CD4-positive, alpha-beta T cell (primary cell): Measurements from ENCODE around the gene NYNRIN. TPM values are rescaled to one million over a fixed set of nuclear protein-coding genes. Genes with fewer than 3 reads are reported as not detected.

Experiments
- ATAC-seq: fragments of 200-7000 bp; cut with Tn5 transposase; one replicate; pipeline ENCODE4 v1.10.0; 2022; ENCODE audit warnings: mild to moderate bottlenecking; ENCODE audit not compliant: poor library complexity
- CTCF ChIA-PET: fragments of 350-600 bp; sonication (Branson Sonifier 250); formaldehyde crosslinking; loops from one replicate; lab custom pipeline; 2021; ENCODE audit warnings: antibody characterized with exemption, inconsistent platforms; lab: Charles Lee
- POLR2A ChIA-PET: fragments of 350-600 bp; sonication (Branson Sonifier 250); formaldehyde crosslinking; loops from one replicate; lab custom pipeline; 2021; ENCODE audit warnings: antibody characterized with exemption, inconsistent platforms; lab: Charles Lee
- DNase-seq, 14 experiments: peaks; one replicate each; pipeline ENCODE4 v3.0.0-alpha.2; 2013 to 2020; ENCODE audit warnings: mixed read lengths in 2 of 14
- H3K27ac ChIP-seq, 2 donors: one replicate each; pipeline versions ENCODE4 v1.5.1 to v1.7.0; 2013; ENCODE audit warnings: low read length in 2 of 2, low read depth in 1 of 2, mild to moderate bottlenecking in 1 of 2
- H3K27me3 ChIP-seq, 2 experiments: 1 replicate in 1 of 2; 2 replicates in 1 of 2; pipeline versions ENCODE4 v1.6.1 to v1.7.0; 2013; ENCODE audit warnings: low read length in 2 of 2, control low read depth in 1 of 2, mild to moderate bottlenecking in 1 of 2, moderate library complexity in 1 of 2; ENCODE audit not compliant: insufficient read depth in 2 of 2, control insufficient read depth in 1 of 2
- H3K36me3 ChIP-seq: one replicate; pipeline ENCODE4 v1.6.1; 2013; ENCODE audit warnings: low read length, control low read depth; ENCODE audit not compliant: insufficient read depth
- H3K4me1 ChIP-seq: one replicate; pipeline ENCODE4 v1.6.1; 2013; ENCODE audit warnings: low read length, control low read depth; ENCODE audit not compliant: insufficient read depth
- H3K4me3 ChIP-seq: one replicate; pipeline ENCODE4 v1.5.1; 2013; ENCODE audit warnings: mild to moderate bottlenecking, low read length, moderate library complexity
- H3K9me3 ChIP-seq, 2 experiments: 1 replicate in 1 of 2; 2 replicates in 1 of 2; pipeline versions ENCODE4 v1.6.1 to v1.7.0; 2013; ENCODE audit warnings: low read length in 2 of 2, mild to moderate bottlenecking in 2 of 2, control low read depth in 1 of 2, moderate library complexity in 1 of 2; ENCODE audit not compliant: control insufficient read depth in 1 of 2, insufficient read depth in 1 of 2
- H3K27ac Mint-ChIP-seq: one replicate; pipeline ENCODE4 v1.8.0; 2020; ENCODE audit warnings: mixed read lengths
- H3K27me3 Mint-ChIP-seq: one replicate; pipeline ENCODE4 v1.8.0; 2021; ENCODE audit warnings: mixed read lengths
- H3K36me3 Mint-ChIP-seq: one replicate; pipeline ENCODE4 v1.8.0; 2021; ENCODE audit warnings: low read depth, mixed read lengths
- H3K4me1 Mint-ChIP-seq: one replicate; pipeline ENCODE4 v1.8.0; 2021; ENCODE audit warnings: low read depth, mixed read lengths
- H3K4me3 Mint-ChIP-seq: one replicate; pipeline ENCODE4 v1.8.0; 2020; ENCODE audit warnings: mild to moderate bottlenecking, mixed read lengths
- H3K9me3 Mint-ChIP-seq: one replicate; pipeline ENCODE4 v1.8.0; 2020; ENCODE audit warnings: mixed read lengths
- CTCF ChIP-seq: fragments of 200-600 bp; IDR thresholded peaks from one replicate; pipeline ENCODE4 v1.8.0; 2022; ENCODE audit warnings: antibody characterized with exemption, mild to moderate bottlenecking
- intact Hi-C, 2 experiments: fragments of 100-400 bp; cut with DNase I in 1 of 2; cut with micrococcal nuclease in 1 of 2; formaldehyde crosslinking; loops; one replicate each; pipeline versions ENCODE4 v1.15.1 to v1.9.0; 2023 to 2025; cut with DNase I, micrococcal nuclease
- total RNA-seq, 174 experiments: library from RNA in 2 of 174; stranded (reverse) in 2 of 174; gene quantifications; one replicate each; pipeline ENCODE4 v1.2.3 and lab custom pipeline; 2021 to 2026

NYNRIN gene
- total RNA-seq, 2 experiments from 2014 or later, result 0.08 to 0.25 TPM

- H3K4me1 Mint-ChIP-seq, result no peaks in the 10 kb centered on the region
- peaks cover 5% of the 10 kb centered on the region for H3K27me3 Mint-ChIP-seq
- POLR2A ChIA-PET, result interaction anchor here (2.8 kb wide), 1 partner anchor 12 kb away, joined by 14 read pairs; the partner anchor contains the start of genes CBLN3 and KHNYN
- Histone ChIP-seq H3K27me3 (no peaks in the 10 kb centered on the region), H3K9me3 (no peaks in the 10 kb centered on the region), H3K36me3 (no peaks in the 10 kb centered on the region), H3K4me1 (peaks cover 9% of the 10 kb centered on the region), H3K27ac (no peak overlapping the region), H3K4me3 (no peak overlapping the region)
- H3K4me3 Mint-ChIP-seq, result no peak overlapping the region
- no peak for ATAC-seq
- intact Hi-C loops, result loop anchor here in 1 of 2 experiments (5.0 kb wide), 1 partner anchor 36 kb away; no protein-coding TSS in a partner anchor
- no peak for TF ChIP-seq CTCF
- H3K36me3 Mint-ChIP-seq, result no peaks in the 10 kb centered on the region
- DNase-seq, result no peak
- CTCF ChIA-PET, result interaction anchor here (2.0 kb wide), 1 partner anchor 85 kb away, joined by 6 read pairs; no protein-coding TSS in a partner anchor
- no peak overlapping the region for H3K27ac Mint-ChIP-seq
- H3K9me3 Mint-ChIP-seq, result no peaks in the 10 kb centered on the region
Measured at GRCh38 chr14:24417832-24418491, 19.2 kb downstream of the NYNRIN start.

DNA sequence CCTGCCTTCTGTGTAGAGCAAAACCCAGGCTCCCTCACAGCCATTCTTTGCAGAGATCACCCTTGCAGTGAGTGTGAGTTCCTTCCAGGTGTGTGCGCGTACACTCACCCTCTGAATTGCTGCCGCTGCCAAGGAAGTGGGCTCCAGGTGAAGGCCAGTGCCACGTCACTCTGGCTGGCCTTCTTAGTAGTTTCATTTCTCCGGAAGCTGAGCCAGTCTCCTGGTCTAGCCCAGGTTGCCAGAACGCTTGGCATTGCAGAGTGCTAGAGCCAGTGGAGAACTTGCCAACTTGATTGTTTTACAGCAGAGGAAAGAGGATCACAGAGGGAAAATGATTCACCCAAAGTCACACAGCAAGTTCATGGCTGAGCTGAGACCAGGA is 19.7 kb downstream of the NYNRIN start:
- no peaks in the 10 kb centered on the region for H3K27me3 ChIP-seq
- ATAC-seq (no peak), DNase-seq (no peak)
- H3K4me3 ChIP-seq, result no peak overlapping the region
- Mint-ChIP-seq H3K4me3 (no peak overlapping the region), H3K27me3 (peaks cover 5% of the 10 kb centered on the region), H3K4me1 (no peaks in the 10 kb centered on the region), H3K36me3 (no peaks in the 10 kb centered on the region), H3K27ac (no peak overlapping the region), H3K9me3 (no peaks in the 10 kb centered on the region)
- no peaks in the 10 kb centered on the region for H3K9me3 ChIP-seq
- no peak for TF ChIP-seq CTCF
- POLR2A ChIA-PET, result interaction anchor here (0.8 to 2.8 kb wide), 2 partner anchors 12 to 25 kb away, joined by 3 to 14 read pairs; partner anchors contain the start of genes CBLN3 and KHNYN
- H3K36me3 ChIP-seq, result no peaks in the 10 kb centered on the region
- intact Hi-C loops, result loop anchor here in 1 of 2 experiments (5.0 kb wide), 1 partner anchor 36 kb away; no protein-coding TSS in a partner anchor
- H3K4me1 ChIP-seq, result peaks cover 13% of the 10 kb centered on the region
- no peak overlapping the region for H3K27ac ChIP-seq
- CTCF ChIA-PET, result interaction anchor here (2.0 kb wide), 1 partner anchor 85 kb away, joined by 6 read pairs; no protein-coding TSS in a partner anchor

DNA sequence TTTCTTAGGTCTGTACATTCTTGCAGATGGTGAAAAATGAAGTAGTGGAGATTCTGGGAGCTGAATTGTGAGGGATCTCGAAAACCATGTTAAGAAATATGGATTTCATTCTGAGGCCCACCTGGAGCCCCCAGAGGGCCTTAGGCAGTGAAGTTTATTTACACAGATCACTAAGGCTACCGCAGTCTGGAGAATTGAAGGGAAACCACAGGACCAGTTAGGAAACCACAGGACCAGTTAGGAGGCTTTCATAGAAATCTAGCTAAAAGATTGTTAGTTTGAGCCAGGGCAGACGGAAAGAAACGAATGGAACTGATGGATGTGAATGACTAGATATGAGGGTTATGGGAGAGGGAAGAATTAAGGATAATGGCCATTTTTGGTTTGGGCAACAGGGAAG is 23.5 kb downstream of the NYNRIN start:
- ATAC-seq, result no peak

More for the DNA sequence above, 23.5 kb downstream of the NYNRIN start:
- no peak for TF ChIP-seq CTCF
- no peaks in the 10 kb centered on the region for H3K36me3 ChIP-seq
- CTCF ChIA-PET, result interaction anchor here (1.7 to 2.8 kb wide), 2 partner anchors 9 to 14 kb away, joined by 6 to 9 read pairs; no protein-coding TSS in a partner anchor
- no peak overlapping the region for H3K4me3 ChIP-seq
- DNase-seq, result no peak
- H3K4me1 ChIP-seq, result peaks cover 28% of the 10 kb centered on the region
- no peaks in the 10 kb centered on the region for H3K9me3 Mint-ChIP-seq
- POLR2A ChIA-PET, result no interaction called here
- no peaks in the 10 kb centered on the region for H3K27me3 ChIP-seq
- H3K27ac Mint-ChIP-seq, result no peak overlapping the region
- no peak overlapping the region for H3K4me3 Mint-ChIP-seq
- peaks cover 5% of the 10 kb centered on the region for H3K27me3 Mint-ChIP-seq
- intact Hi-C loops, result no loop called here
- no peak overlapping the region for H3K27ac ChIP-seq
- H3K36me3 Mint-ChIP-seq, result no peaks in the 10 kb centered on the region
- no peaks in the 10 kb centered on the region for H3K9me3 ChIP-seq
- H3K4me1 Mint-ChIP-seq, result peaks cover 16% of the 10 kb centered on the region
